ENCODE results near the gene SURF6. TPM values are rescaled to one million over a fixed set of nuclear protein-coding genes. Genes with fewer than 3 reads are reported as not detected.
"Not testable (repeated sequence)": the region's sequence is repeated elsewhere in the genome, so short reads cannot be mapped to it uniquely, and the experiment has no call there.

The SURF6 gene
- polyA plus RNA-seq, 3 donors, result 29.2 to 35.6 (median 31.7) TPM

DNA sequence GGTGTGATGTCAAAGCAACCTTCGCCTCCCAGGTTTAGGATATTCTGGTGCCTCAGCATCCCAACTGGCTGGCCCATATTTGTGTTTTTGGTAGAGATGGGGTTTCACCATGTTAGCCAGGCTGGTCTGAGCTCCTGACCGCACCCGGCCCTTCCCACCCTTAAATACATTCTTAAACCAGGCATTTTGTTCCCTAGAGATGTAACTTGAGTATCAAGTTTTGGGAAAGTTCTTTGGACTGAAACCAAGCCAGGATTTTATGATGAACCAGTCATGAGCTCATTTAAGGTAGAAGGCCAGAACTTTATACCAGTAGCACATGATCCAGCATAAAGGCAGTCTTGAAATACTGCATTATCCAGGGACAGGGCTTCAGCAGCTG lies 15.5 kb upstream of the SURF6 start:
- no peak for DNase-seq

DNA sequence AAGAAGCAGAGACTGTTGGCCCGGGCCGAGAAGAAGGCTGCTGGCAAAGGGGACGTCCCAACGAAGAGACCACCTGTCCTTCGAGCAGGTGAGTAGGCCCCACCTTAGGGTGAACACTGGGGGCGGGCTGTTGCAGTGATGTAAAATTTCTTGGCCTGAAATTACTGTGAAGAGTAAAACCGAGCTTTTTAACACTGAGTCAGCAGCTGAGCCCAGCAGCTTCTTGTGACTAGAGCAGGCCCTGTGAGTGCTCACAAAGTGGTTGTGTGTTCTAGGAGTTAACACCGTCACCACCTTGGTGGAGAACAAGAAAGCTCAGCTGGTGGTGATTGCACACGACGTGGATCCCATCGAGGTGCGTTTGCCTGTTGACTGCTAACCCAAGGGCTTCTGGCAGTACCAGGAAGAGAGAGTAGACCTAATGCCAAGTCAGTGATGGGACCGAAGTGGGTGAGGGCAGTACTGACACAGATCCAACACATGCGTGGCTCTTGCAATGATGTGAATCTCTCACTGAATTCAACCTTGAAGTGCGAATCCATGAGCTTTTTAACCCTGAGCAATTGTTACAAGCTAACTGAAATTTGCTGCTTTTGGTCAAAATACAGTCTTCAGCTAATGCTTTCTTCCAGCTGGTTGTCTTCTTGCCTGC lies 14.1 kb upstream of the SURF6 start:
- DNase-seq, result no peak

DNA sequence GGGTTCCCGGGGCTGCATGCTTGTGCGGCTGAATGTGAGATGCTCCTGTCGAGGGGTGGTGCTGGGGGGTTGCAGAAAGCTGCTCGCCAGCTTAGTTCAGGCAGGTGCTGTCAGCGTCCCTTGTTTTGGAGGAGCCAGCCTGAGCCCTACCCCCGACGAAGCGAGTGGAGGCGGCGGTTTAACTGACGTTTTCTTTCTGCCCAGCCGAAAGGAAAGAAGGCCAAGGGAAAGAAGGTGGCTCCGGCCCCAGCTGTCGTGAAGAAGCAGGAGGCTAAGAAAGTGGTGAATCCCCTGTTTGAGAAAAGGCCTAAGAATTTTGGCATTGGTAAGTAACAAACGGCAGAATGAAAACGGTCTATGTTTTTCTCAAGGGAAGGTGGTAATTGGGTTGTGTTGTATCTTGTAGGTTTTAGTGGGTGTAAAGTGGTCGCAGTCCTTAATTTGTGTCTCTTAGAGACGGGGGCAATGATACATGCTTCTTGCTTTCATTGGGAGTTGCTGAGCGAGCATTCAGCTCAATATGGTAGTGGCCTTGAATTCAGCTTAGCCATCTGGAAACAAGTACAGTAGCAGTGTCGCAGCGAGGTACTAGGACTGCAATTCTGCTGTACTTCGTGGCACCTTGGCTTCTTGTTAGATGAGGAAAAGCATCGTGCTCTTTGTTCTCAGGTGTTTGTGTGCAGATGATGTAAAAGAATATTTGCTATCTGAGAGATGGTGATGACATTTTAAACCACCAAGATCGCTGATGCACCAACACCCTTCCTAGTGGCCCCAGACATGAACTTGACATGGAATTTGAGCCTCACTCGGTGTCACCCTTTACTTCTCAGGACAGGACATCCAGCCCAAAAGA lies 13.0 kb upstream of the SURF6 start:
- DNase-seq, result no peak

GRCh38 chr9:133347985-133348717 lies 12.2 kb upstream of the SURF6 start, which contains the start of the genes MED22 and RPL7A:
Gene MED22, minus strand, starts transcription at chr9:133348131. Its CDS starts 1,469 bp downstream, at chr9:133346662.
Gene RPL7A, plus strand, starts transcription at chr9:133348218. Its CDS starts 26 bp downstream, at chr9:133348244.
- peak; percentile 97 for DNase-seq

DNA sequence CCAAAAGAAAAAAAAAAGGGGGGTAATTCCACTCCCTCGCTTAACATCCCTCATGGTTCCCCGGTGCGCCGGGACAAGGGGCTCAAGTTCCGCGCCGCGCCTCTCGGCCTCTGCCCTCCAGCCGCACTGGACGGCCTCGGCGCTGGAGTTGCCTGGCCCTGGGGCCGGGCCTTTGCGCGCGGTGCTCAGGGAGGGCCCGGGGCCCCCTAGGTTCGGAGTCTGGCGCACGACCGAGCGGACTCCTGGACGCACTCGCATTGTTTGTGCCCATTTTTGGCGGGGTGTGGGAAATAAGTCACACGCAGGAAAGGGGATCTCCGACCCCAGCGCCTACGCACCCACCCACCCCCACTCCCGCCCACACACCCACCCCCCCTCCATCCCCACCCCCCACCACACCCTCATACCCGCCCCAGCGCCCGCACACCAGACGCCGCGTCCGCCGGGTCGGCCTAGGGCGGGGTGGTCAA lies 11.6 kb upstream of the SURF6 start:
- DNase-seq, result no peak

GRCh38 chr9:133346021-133346785 lies 10.2 kb upstream of the SURF6 start:
- DNase-seq, result no peak

GRCh38 chr9:133345596-133345995 lies 9.6 kb upstream of the SURF6 start:
- no peak for DNase-seq

- no peak for DNase-seq
Measured at GRCh38 chr9:133344979-133345378, 9.0 kb upstream of the SURF6 start.

- no peak for DNase-seq
Measured at GRCh38 chr9:133344071-133344470, 8.1 kb upstream of the SURF6 start.

DNA sequence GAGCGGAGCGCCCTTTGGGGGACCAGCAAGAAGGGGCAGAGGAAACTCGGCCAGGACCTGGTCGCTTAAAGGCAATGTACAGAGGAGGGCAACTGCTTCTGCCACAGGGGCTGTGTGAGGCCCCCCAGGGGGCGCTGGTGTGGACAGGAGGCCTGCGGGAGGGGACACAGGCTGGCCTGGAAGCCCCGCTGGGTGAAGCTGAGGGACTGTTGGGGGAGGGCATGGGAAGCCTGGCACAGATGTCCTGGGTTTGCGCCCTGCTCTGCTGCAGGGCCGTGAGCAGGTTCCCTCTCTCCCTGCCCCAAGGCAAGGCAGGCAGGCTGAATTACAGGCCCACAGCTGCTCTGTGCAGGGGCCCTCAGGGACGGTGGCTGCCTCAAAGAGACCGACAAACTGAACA lies 6.6 kb upstream of the SURF6 start:
- DNase-seq, result no peak

- DNase-seq, result no peak
Measured at GRCh38 chr9:133342069-133342406, 6.0 kb upstream of the SURF6 start.

DNA sequence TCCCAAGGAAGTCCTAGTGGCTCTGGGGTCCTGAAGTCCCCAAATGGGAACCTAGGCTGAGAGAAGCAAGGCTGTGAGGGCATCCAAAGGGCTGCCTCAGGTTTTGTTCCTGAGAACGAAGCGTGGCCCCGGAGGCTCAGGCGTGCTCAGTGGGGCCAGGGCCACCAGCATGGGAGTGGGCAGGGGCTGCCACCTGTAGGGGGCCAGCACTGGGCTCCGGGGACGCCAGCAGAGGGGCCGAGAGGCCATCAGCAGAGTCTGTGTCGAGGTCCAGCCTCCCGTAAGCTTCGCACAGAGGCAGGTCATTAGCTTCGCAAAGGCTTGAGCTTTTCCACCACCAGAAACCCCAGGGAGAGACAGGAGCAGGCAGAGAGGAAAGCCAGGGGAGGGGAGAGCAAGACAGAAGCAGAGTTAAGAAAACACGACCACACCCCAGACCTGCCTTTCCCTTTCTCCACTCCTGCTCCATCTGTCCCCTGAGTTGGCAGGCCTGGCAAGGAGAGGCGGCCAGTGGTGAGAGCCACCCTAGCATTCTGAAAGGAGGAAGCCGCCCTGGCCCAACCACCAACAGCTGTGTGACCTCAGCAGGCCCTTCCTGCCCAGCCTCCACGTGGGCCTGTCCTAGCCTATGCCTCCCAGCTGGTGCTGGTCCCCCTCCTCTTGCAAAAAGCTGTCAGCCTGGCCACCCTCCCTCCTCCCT lies 5.5 kb upstream of the SURF6 start:
- DNase-seq, result no peak

GRCh38 chr9:133340916-133341315 lies 4.9 kb upstream of the SURF6 start:
- DNase-seq, result no peak

DNA sequence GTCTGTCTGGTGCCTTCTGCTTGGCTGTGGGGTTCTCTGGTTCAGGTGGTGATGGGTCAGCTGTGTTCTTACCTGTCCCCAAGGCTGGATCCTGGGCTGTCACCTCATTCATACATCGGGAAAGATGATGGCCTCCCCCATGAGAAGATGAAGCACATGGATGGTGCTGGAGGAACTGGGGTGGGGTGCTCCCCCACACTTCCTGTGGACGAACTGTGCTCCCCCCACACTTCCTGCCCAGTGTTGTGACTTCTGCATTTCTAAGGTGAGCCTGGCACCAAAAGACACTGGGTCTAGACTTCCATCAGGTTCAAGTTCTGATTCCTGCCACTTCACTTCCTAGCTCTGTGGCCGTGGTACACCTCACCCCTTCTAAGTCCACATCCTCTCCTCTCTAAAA lies 4.3 kb upstream of the SURF6 start:
- no peak for DNase-seq

DNA sequence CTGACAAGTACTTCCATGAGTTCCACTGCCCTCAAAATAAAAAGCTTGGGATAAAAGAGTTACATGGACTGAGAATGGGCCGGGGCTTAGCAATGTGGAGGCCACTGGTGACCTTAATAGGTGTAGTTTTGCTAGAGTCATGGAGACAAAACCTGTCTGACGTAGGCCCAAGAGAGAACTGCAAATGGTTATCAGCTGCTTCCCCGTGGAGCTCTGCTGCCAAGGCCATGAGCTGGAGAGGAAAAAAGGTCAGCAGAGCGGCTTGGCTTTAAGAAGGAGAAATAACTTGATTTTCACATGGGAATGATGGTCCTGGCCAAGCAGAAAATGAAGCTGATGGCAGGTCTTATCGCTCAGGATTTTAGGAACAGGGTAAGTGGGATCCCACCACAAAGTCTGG lies 3.7 kb upstream of the SURF6 start:
- no peak for DNase-seq

DNA sequence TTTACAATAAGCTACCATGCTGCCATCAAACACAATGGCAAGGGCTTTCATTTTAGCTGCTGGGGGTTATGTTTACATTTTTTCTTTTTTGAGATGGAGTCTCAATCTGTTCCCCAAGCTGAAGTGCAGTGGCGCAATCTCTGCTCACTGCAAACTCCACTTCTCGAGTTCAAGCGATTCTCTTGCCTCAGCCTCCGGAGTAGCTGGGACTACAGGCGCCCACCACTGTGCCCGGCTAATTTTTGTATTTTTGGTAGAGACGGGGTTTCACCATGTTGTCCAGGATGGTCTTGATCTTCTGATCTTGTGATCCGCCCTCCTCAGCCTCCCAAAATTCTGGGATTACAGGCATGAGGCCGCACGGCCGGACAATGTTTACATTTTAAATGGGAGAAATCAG lies 1.1 kb downstream of the SURF6 start:
- not testable (repeated sequence) for DNase-seq

- DNase-seq, result no peak
Measured at GRCh38 chr9:133334161-133334560, 1.8 kb downstream of the SURF6 start.

GRCh38 chr9:133333566-133333965 lies 2.4 kb downstream of the SURF6 start:
- DNase-seq, result no peak

DNA sequence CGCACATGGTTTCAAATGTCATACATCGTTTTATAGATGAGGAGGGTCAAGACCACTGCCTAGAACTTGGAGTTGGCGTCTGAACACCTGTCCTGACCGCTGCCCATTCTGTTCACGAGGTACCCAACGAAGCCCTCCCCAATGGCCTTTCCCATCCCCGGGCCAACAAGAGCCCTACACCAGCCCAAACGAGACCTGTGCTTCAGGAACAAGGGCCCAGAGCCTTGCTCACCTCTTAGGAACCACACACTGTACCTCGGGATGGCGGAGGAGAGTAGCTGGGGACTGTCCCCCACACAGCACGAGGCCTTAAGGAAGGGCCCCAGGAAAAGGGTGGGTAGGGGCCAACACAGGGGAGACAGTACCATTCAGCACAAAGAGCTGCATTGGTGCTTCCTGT lies 3.0 kb downstream of the SURF6 start:
- DNase-seq, result no peak

DNA sequence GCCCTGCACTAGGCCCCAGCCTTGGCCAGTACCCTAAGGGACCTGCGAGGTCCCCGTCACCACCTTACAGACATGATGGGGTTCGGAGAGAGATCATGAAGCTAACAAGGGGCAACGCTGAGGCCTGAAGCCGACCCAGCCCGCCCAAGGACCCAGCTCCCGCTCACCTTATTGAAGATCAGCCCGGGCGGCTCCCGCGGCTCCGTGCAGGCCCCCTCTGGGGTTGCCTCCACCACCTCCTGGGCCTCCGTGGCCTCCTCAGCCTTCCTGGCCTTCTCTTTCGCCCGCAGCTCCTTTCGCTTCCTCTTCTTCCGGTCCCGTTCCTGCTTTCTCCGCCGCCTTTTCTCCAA lies 3.6 kb downstream of the SURF6 start:
- no peak for DNase-seq

GRCh38 chr9:133331641-133332380 lies 4.2 kb downstream of the SURF6 start:
- DNase-seq, result no peak

Data from renal pelvis (tissue), 4 donors.